ENCODE data around the gene RAPGEF5. TPM values are rescaled to one million over a fixed set of nuclear protein-coding genes. Genes with fewer than 3 reads are reported as not detected.

The RAPGEF5 gene
- total RNA-seq, 1 experiment from 2014 or later = 5.6 TPM

- Histone ChIP-seq H3K27ac (ENCODE audit: low read length) (no peak overlapping the region), H2AFZ (ENCODE audit: low read length) (no peak overlapping the region), H3K9me3 (ENCODE audit: low read length) (no peaks in the 10 kb centered on the region), H3K4me1 (ENCODE audit: insufficient read depth, low read length) (no peaks in the 10 kb centered on the region), H4K20me1 (ENCODE audit: low read length) (no peaks in the 10 kb centered on the region), H3K4me2 (ENCODE audit: low read length) (no peak overlapping the region), H3K79me2 (ENCODE audit: low read length) (no peaks in the 10 kb centered on the region), H3K9ac (ENCODE audit: low read length) (no peak overlapping the region), H3K27me3 (ENCODE audit: low read length) (no peaks in the 10 kb centered on the region), H3K36me3 (ENCODE audit: low read depth, low read length) (no peaks in the 10 kb centered on the region), H3F3A (ENCODE audit: low read length, unreplicated experiment) (no peaks in the 10 kb centered on the region), H3K4me3 (ENCODE audit: low read length) (no peak overlapping the region), H3K9me2 (replicated peaks; ENCODE audit: low read length) (no peaks in the 10 kb centered on the region)
- intact Hi-C loops (cut with micrococcal nuclease) = no loop called here
- TF ChIP-seq EZH2phosphoT487 (IDR thresholded peaks at IDR 0.05; ENCODE audit: borderline replicate concordance, low read length) (no peak), EZH2 (IDR thresholded peaks at IDR 0.05; ENCODE audit: low read length, unreplicated experiment) (no peak), CTCF (conservative IDR thresholded peaks at IDR 0.05; ENCODE audit: low read depth, low read length) (no peak)
- no TSS peak for BruUV-seq (replicated peaks)
- ATAC-seq (no peak), DNase-seq (no peak)
- ChIA-PET POLR2A (ENCODE audit: unreplicated experiment) (no interaction called here), CTCF (no interaction called here)
Observed at GRCh38 chr7:22189741-22190140, 167.2 kb downstream of the RAPGEF5 start.

- ChIA-PET POLR2A (ENCODE audit: unreplicated experiment) (no interaction called here), CTCF (no interaction called here)
- Histone ChIP-seq H3K79me2 (ENCODE audit: low read length) (no peaks in the 10 kb centered on the region), H3K9me2 (replicated peaks; ENCODE audit: low read length) (no peaks in the 10 kb centered on the region), H3K4me3 (ENCODE audit: low read length) (no peak overlapping the region), H3F3A (ENCODE audit: low read length, unreplicated experiment) (no peaks in the 10 kb centered on the region), H3K9me3 (ENCODE audit: low read length) (no peaks in the 10 kb centered on the region), H3K27ac (ENCODE audit: low read length) (no peak overlapping the region), H3K4me1 (ENCODE audit: insufficient read depth, low read length) (no peaks in the 10 kb centered on the region), H3K9ac (ENCODE audit: low read length) (no peak overlapping the region), H2AFZ (ENCODE audit: low read length) (no peak overlapping the region), H3K27me3 (ENCODE audit: low read length) (no peaks in the 10 kb centered on the region), H3K36me3 (ENCODE audit: low read depth, low read length) (no peaks in the 10 kb centered on the region), H3K4me2 (ENCODE audit: low read length) (no peak overlapping the region), H4K20me1 (ENCODE audit: low read length) (no peaks in the 10 kb centered on the region)
- ATAC-seq (no peak), DNase-seq (no peak)
- TF ChIP-seq EZH2 (IDR thresholded peaks at IDR 0.05; ENCODE audit: low read length, unreplicated experiment) (no peak), EZH2phosphoT487 (IDR thresholded peaks at IDR 0.05; ENCODE audit: borderline replicate concordance, low read length) (no peak), CTCF (conservative IDR thresholded peaks at IDR 0.05; ENCODE audit: low read depth, low read length) (no peak)
- intact Hi-C loops (cut with micrococcal nuclease) = no loop called here
- BruUV-seq (replicated peaks) = no TSS peak
Observed at GRCh38 chr7:22189230-22189629, 167.7 kb downstream of the RAPGEF5 start.

DNA sequence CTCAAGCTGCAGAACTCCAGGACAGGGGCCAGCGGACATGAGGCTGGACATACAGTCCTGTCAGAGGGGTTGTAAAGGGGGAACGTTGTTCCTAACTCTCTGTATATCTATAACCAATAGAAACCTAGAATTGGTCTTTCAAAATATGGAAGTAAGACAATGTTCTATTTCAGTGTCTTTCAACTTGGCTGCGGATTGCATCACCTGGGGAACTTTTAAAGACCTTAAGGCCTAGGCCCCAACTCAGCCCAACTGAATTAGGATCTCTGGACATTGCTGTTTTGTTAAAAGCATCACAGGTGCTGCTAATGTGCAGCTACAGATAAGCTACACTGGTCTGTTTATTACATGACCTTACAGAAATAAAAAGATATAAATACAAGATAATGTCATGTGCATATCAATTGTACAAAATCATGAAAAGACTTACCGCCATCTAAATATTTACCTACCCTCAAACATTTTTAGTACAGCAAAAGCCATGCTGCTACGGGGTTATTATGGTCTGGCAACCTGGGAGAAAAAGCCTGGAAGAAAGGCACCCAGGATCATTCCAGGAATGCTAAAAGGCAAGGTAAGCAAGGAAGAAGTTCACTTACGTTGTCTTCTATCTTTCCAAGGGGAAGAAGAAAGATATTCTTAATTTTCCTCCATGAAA lies 169.1 kb downstream of the RAPGEF5 start:
- H3K27ac ChIP-seq (ENCODE audit: low read length) = no peak overlapping the region
- TF ChIP-seq EZH2 (IDR thresholded peaks at IDR 0.05; ENCODE audit: low read length, unreplicated experiment) = no peak
- TF ChIP-seq EZH2phosphoT487 (IDR thresholded peaks at IDR 0.05; ENCODE audit: borderline replicate concordance, low read length) = no peak
- no peak for TF ChIP-seq CTCF (conservative IDR thresholded peaks at IDR 0.05; ENCODE audit: low read depth, low read length)
- BruUV-seq (replicated peaks) = no TSS peak
- no peaks in the 10 kb centered on the region for H3K9me2 ChIP-seq (replicated peaks; ENCODE audit: low read length)
- H4K20me1 ChIP-seq (ENCODE audit: low read length) = no peaks in the 10 kb centered on the region
- H3K4me1 ChIP-seq (ENCODE audit: insufficient read depth, low read length) = no peaks in the 10 kb centered on the region
- no peaks in the 10 kb centered on the region for H3F3A ChIP-seq (ENCODE audit: low read length, unreplicated experiment)
- intact Hi-C loops (cut with micrococcal nuclease) = no loop called here
- no peaks in the 10 kb centered on the region for H3K79me2 ChIP-seq (ENCODE audit: low read length)
- H3K27me3 ChIP-seq (ENCODE audit: low read length) = no peaks in the 10 kb centered on the region
- H3K9ac ChIP-seq (ENCODE audit: low read length) = no peak overlapping the region
- ATAC-seq (no peak), DNase-seq (no peak)
- H3K9me3 ChIP-seq (ENCODE audit: low read length) = no peaks in the 10 kb centered on the region
- no peak overlapping the region for H3K4me2 ChIP-seq (ENCODE audit: low read length)
- ChIA-PET POLR2A (ENCODE audit: unreplicated experiment) (no interaction called here), CTCF (no interaction called here)
- no peak overlapping the region for H2AFZ ChIP-seq (ENCODE audit: low read length)
- no peak overlapping the region for H3K4me3 ChIP-seq (ENCODE audit: low read length)
- H3K36me3 ChIP-seq (ENCODE audit: low read depth, low read length) = no peaks in the 10 kb centered on the region

Data from PC-3 (cell line).